T-helper 22 cell (primary cell): ENCODE results near the gene XAB2.

Experiments used
- DNase-seq: peaks from one replicate; pipeline ENCODE4 v3.0.0-alpha.2; 2020; ENCODE audit warnings: low read depth

Gene XAB2

DNA sequence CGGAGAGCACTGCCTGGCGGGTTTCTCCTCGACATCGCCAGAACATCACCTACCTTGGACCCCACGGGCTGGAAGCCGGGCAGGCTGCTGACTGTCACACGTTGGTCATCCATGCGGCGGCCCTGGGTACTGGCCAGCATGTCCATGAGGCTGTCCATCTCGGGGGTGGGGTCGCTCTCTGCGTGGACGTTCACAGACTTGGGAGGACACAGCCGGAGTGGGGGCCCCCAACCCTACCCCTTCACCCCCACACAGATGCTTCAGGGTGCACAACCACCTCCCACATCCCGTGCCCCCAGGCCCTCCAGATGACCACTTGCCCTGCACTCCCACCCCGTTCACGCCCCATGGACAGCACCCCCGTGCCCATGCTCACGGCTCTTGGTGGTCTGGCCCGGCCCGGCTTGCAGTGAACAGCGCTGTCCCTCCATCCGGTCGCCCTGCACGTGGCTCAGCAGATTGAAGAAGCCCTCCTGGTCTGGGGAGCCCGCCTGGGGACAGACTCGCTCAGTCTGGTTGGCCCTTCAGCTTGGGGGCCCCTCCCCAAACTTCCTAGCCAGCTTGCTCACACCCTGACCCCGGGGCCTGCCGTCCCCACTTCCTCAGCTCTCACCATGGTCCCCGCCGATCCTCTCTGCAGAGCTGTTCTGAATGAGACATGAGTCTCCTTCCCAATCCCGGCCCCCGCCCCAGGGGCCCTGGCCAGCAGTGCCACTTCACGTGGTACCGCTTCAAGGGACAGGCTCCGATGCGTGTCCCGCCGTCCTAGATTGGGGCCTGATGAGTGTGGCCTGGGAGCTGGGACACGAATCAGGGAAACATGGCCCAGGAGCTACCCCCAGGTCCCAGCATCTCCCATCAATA is 3.2 kb upstream of the XAB2 start:
- DNase-seq: no peak

DNA sequence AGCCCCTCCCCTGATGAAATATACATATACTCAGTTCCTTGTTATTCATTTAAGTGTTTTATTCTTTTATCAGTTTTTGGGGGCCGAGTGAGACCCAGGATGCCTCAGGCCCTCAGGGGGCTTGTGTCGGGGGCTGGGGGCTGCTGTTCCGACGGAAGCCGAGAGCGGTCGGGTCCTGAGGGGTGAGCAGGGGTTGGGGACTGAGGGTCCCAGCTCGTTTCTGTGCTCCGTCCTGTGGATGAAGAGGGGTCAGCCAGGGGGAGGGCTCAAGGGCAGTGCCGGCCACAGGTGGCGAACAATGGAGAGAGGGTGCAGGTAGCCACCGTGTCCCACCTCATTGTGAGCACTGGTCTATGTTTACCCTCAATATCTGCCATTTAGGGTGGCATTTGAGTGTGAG is 2.2 kb upstream of the XAB2 start:
- no peak for DNase-seq

DNA sequence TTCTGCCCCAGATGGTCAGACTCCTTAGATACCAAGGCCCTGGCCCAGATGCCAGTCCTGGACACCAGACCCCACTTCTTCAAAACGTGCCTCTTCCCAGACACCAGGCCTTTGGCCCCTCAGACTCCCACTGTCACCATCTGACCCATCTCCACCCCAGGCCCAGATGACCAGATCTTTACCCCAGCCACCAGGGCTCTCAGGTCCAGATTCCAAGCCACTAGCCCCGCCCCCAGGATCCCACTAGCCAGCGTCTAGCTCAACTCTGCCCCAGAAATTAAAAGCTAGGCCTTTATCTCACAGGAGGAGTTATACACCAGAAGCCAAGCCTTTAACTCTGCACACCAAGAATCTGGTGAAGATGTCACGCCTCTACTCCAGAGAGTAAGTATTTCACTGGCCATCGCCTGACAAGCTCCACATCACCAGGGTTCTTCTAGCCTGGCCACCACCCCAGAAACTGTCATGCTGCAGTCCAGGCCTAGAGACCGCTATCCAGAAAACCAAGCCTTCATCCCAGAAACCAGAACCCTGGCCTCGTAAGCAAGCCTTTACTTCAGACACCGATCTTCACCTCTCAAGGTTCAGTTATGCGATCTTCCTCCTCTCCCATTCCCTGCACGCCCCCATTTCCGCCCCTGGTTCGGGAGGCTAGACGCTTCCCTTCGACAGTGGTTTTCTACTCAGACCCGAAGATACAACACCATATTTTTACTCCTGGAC is 595 bp downstream of the XAB2 start:
- DNase-seq: no peak

DNA sequence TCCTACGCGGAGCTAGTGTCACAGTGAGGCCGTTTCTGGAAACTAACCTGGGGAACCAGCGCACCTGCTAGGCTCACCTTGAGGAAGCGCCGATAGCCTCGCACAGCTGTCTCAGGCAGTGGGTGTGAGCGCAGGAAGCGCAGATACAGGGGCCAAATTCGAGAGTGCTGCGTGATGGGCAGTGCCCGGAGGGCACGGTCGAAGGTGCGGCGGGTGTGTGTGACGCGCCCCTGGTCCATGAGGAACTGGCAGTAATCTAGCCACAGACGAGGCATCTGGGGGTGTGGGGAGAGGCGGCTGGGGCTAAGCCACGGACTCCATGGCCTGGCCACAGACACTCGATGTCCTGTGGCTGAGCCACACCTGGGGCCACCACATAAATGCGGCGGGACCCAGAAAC is 2.2 kb downstream of the XAB2 start:
- DNase-seq: no peak

DNA sequence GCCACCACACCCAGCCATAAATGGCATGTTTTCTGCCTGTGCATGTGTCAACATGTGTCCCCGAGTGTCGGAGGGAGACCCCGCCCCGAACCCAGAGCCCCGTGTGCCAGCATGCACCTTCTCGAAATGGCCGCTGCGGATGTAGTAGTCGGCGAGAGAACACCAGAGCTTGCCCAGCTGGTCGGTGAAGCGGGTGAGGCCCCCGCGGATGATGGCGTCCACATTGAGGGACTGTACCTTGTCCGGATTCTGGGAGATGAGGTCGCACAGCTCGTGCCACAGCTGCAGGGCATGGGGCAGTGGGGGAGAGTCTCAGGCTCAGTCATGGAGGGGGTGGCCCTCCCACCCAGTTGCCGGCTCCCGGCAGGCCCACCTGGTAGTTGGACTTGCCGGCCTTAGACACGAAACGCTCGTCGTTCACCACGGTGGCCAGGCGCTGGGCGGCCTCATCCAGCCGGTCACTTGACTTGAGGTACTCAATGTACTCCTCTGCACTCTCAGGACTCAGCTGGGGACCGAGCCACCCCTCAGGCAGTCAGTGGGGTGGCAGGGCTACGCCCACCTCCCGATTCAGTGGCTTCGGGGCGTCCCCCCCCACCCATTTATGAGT is 3.5 kb downstream of the XAB2 start:
- no peak for DNase-seq

DNA sequence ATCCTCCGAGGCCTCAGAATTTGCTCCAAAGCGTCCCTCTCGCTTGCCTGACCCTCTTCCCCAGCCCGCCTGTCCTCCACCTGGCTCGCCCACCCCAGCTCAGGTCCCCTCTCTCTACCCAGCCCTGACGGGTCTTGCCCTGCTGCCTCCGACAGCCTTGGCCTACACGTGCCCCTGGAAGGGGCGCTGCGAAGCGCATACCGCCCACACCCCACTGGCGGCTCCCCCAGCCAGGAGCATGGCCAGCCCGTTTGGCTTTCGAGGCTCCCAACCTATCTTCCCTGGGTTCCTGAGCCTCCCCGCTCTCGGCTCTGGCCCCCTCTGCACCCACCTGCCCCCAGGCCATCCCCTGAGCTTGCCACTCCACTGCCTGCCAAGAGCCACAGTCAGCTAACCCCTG is 4.5 kb downstream of the XAB2 start:
- DNase-seq: no peak

DNA sequence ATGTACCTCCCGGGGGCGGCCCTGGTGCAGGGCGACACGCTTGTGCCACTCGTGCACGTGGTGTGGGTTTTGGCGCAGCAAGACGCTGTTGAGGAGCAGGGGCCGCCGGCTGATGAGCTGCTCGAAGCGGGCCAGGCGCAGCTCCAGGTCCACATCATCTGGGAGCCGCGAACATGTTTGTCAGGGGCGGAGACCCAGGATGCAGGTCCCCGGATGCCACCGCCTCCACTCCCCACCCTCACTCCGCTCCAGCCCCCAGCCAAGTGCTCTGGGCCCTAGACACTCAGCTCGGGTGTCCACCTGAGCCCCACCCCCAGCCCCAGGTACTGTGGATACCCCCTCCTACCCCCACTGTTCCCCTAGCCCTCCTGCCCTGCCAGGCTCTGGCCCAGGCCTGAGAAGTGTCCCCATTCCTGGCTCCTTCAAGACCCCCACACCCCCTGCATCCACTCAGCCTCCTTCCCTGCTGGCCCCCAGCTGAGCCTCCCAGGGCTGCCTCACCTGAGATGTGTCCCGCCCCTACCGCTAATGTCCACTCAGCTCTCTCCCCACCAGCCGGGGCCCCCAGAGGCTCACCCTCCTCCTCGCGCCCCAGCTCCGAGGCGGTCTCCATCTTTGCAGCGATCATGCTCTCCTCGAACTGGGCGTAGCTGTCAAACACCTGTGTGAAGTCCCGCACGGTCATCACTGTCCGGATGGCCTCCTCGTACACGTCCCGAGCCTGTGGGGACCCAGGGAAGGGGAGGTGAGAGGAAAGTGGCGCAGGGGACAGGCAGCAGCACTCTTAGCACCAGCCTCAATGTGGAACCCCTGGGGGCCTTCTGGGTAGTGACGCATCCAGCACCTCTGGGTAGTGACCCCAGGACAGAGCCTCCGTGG is 5.4 kb downstream of the XAB2 start:
- DNase-seq: no peak

DNA sequence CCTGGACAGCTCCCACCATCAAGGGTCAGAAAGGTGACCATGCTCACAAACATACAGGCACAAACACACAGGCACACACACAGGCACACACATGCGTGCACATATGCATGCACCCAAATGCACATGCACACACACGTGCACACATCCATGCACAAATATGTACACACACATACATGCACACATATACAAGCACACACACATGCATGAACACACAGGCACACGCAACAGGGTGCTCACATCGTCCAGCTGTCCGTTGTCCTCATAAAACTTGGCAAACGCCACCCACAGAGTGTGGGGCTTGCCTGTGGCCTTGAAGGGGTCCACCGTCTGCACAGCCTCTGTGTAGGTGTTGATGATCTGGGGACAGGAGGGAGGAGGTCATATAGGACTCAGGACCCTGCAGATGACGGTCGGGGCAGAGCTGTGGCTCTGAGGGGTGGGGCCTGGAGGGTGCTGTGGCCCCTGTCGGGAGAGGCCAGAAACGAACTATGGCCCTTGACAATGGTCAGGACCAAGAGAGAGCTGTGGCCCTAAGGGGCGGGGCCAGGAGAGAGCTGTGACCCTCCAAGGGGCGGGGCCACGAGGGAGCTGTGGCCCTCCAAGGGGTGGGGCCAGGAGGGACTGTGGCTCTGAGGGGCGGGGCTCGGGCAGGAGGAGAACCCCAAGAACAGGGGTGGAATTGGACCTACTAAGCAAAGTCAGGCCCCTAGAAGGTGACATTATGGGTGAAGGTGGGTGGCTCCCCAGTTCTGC is 6.2 kb downstream of the XAB2 start:
- no peak for DNase-seq

DNA sequence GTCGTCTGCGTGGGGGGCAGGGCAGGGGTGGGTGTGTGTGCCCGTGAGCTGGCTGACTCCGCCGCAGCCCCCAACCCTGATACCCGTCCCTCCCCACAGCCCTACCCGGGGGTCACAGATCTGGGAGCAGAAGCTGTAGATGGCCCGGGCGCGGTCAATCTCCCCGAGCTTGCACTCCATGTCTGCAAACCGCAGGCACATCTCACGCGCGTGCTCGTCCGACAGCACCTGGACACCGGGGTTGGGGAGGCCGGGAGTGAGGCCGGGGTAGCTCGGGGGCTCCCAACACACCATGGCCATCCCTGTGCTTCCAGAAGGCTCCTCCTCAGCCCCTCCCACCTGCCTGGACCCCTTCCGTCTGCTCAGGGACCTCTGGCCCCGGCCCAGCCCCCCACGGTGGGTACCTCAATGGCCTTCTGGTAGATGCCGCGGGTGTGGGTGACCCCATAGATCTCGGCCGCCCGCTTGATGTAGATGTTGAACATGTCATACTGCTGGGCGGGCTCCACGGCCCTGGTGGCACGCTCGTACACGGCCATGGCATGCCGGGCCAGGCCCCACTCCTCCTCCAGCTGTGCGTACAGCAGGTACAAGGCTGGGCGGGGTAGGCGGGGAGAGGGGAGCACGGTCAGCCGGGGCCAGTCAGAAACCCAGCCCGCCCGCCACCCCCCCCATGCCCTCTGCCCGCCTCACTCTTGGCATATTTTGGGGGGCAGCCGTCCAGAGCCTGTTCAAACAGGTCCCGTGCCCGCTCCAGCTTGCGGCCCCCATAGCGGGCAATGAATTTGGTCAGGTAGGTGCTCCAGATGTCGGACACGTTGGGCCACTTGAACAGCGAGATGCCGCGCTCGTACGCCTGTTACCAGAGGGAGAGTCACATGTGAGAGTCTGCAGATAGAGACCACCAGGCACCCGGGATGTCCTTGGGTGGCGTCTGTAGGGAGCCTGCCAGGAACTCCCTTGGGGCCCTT is 8.6 kb downstream of the XAB2 start:
- DNase-seq: no peak

DNA sequence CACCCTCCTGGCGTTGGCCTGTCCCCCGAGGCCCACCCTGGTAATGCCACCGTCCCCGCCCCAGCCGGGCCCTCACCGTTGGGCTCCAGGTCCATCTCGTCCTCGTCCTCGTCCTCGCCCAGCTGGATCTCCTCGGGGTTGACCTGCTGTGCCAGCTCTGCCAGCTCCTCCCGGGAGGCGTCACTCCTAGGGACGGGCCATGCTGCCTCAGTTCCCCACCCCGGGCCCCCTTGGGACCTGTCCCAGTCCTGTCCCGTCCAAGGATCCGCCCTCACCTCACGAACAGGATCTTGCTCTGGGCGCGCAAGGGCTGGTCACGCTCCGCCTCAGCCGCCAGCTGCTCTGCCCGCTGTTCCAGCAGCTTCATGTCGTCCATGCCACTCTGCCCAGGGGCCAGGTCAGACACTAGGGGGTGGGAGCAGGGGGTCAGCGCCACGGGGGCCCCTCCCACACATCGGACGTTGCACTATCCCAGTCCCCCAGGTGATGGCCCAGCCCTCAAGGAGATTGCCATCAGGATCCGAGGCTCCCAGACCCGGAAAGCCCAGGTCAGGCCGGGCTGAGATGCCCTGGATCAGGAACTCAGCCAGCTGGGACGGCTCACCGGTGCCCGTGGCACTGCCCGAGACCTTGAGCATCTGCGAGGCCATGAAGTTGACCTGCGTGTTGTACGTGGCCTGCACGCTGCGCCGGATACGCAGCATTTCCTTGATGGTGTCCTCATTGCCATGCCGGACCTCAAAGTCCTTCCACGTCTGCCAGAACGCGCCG is 9.5 kb downstream of the XAB2 start:
- DNase-seq: no peak

DNA sequence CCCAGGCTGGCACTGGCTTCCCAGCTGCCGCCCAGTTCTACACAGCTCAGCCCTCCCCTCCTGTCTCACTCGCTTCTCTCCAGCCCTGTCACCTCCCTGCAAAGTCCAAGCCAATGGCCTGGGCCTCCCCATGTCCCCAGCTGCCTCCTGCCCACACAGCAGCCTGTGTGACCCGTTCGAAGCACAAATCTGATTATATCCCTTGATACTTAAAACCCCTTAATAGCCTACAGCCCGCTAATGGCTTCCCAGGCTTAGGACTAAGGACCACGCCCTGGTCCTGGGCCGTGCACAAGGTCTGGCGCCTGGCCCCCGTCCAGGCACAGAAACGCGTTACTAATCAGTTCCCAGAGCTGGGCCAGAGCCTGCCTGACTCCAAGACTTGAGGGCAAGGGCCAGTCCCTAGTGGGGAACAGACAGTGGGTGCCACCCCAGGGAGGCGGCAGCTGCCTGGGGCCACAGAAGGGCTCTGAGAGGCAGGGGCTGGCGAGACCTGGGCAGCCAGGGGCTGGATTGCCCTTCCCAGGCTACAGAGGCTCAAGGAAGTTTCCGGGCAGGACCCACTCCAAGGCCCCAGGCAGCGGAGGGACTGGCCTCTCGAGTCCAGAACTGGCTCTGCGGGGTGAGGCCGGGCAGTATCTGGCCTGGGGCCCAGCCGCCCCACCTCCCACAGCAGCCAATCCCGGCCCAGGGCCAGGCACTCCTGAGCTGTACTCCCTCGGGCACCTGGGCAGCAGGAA is 10.4 kb downstream of the XAB2 start:
- DNase-seq: no peak

DNA sequence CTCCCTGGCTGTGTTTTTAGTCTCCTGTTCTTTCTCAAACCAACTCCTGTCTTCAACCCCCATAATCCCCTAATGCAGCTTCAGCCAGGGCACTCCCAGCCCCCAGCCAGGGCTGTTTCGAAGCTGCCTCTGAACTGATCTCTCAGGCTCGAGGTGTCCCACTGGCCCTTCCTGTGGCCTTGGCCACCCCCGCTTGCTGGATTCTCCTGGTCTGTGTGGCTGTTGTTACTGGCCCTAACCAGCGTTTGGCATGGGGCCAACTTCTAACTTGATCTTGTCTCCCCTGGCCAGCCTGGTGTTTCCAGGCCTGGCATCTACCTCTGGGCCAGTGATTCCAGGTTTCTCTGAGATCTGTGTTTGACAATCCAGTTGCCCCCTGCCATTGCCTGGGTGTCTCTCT is 11.0 kb downstream of the XAB2 start:
- no peak for DNase-seq

DNA sequence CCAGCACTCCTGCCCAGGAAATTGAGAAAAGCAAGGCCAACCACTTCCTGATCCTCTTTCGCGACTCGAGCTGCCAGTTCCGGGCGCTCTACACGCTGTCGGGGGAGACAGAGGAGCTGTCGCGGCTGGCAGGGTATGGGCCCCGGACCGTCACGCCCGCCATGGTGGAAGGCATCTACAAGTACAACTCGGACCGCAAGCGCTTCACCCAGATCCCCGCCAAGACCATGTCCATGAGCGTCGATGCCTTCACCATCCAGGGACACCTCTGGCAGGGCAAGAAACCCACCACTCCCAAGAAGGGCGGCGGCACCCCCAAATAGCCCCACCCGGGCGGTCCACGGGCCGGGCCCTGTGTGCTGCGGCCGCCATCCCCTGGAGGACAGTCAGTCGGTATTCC is 11.6 kb downstream of the XAB2 start:
- DNase-seq: no peak

DNA sequence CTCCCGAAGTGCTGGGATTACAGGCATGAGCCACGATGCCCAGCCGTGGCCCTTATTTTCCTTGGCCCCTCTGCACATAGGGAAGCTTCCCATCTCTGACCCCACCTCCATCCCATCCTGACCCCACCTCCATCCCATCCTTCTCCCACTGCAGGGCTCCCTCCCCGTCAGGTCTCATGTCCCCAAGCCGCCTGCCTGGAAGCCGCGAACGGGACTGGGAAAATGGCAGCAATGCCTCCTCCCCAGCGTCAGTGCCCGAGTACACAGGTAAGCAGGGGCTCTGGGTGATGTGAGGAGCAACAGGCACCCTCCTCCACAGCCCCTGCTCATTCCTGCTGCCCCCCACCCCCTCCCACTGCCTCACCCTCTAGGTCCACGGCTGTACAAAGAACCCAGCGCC is 12.2 kb downstream of the XAB2 start:
- DNase-seq: no peak

DNA sequence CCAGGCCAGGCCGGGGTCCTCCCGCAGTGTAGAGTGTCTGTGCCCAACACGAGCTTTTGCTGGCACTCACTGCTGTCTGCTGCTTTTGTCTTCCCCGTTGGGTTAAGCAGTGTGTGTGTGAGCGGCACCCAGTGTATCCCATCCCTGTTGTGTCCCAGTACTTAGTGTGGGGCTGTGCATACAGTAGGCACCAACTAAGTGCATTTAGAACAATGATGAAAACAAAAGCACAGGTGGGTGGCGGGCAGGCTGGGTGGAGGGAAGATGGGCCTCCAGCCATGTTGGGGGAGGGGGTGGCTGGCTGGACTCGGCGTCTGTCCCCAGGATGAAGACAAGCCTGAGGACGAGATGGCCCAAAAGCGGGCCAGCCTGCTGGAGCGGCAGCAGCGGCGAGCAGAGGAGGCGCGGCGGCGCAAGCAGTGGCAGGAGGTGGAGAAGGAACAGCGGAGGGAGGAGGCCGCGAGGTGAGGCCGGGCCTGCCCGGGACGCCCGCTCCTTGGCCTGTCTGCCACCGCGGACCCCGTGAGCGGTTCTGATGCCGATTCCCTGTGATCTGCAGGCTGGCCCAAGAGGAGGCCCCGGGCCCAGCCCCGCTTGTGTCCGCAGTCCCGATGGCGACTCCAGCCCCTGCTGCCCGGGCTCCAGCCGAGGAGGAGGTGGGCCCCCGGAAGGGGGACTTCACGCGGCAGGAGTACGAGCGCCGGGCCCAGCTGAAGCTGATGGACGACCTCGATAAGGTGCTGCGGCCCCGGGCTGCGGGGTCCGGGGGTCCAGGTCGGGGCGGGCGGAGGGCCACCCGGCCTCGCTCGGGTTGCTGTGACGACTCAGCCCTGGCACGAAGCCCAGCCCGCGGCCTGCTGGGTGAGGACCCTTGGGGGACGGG is 14.2 kb downstream of the XAB2 start:
- DNase-seq: no peak

DNA sequence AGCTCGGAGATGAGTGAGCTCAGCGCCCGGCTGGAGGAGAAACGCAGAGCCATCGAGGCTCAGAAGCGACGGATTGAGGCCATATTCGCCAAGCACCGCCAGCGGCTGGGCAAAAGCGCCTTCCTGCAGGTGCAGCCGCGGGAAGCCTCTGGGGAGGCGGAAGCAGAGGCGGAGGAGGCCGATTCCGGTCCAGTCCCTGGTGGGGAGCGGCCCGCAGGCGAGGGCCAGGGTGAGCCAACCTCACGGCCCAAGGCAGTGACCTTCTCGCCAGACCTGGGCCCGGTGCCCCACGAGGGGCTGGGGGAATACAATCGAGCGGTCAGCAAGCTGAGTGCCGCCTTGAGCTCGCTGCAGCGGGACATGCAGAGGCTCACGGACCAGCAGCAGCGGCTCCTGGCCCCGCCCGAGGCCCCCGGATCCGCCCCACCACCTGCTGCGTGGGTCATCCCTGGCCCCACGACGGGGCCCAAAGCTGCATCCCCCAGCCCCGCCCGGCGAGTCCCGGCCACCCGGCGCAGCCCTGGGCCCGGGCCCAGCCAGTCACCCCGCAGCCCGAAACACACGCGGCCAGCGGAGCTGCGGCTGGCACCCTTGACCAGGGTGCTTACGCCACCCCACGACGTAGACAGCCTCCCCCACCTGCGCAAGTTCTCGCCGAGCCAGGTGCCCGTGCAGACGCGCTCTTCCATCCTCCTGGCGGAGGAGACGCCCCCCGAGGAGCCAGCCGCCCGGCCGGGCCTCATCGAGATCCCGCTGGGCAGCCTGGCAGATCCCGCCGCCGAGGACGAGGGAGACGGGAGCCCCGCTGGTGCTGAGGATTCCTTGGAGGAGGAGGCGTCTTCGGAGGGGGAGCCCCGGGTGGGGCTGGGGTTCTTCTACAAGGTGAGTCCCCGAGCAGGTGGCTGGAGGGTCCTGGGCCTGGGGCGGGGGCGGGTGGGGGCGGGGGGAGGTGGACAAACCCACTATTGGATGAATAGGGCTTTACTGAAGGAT is 16.8 kb downstream of the XAB2 start:
- no peak for DNase-seq
